Aorta (tissue), 5 donors: ENCODE data around the gene CPNE9. TPM values are rescaled to one million over a fixed set of nuclear protein-coding genes. Genes with fewer than 3 reads are reported as not detected.

Source experiments
- ATAC-seq: fragments of 200-7000 bp; cut with Tn5 transposase; one replicate; pipeline ENCODE4 v1.9.1; 2022; ENCODE audit warnings: moderate library complexity; ENCODE audit not compliant: low FRiP score
- DNase-seq, 2 donors: peaks; one replicate each; pipeline ENCODE4 v3.0.0-alpha.2; 2020
- H3K27ac ChIP-seq, 2 donors: one replicate each; pipeline ENCODE4 v1.5.1; 2013; ENCODE audit warnings: low read length in 2 of 2, mild to moderate bottlenecking in 2 of 2, moderate library complexity in 2 of 2, control low read depth in 1 of 2, inconsistent platforms in 1 of 2, low read depth in 1 of 2
- H3K27me3 ChIP-seq, 2 donors: one replicate each; pipeline ENCODE4 v1.6.1; 2013; ENCODE audit warnings: control low read depth in 1 of 2, low read length in 1 of 2, mild to moderate bottlenecking in 1 of 2, moderate library complexity in 1 of 2; ENCODE audit not compliant: insufficient read depth in 2 of 2, control insufficient read depth in 1 of 2
- H3K36me3 ChIP-seq, 2 donors: one replicate each; pipeline ENCODE4 v1.6.1; 2013; ENCODE audit warnings: control low read depth in 1 of 2, low read length in 1 of 2, mild to moderate bottlenecking in 1 of 2; ENCODE audit not compliant: insufficient read depth in 2 of 2, control insufficient read depth in 1 of 2
- H3K4me1 ChIP-seq, 2 donors: one replicate each; pipeline ENCODE4 v1.6.1; 2013; ENCODE audit warnings: low read length in 2 of 2, control low read depth in 1 of 2, mild to moderate bottlenecking in 1 of 2, moderate library complexity in 1 of 2; ENCODE audit not compliant: insufficient read depth in 2 of 2, control insufficient read depth in 1 of 2
- H3K4me3 ChIP-seq, 2 donors: one replicate each; pipeline ENCODE4 v1.5.1; 2013; ENCODE audit warnings: low read length in 2 of 2, control low read depth in 1 of 2, mild to moderate bottlenecking in 1 of 2
- H3K9me3 ChIP-seq: one replicate; pipeline ENCODE4 v1.6.1; 2013; ENCODE audit warnings: mild to moderate bottlenecking, low read length; ENCODE audit not compliant: control insufficient read depth
- WGBS, 2 donors: extraction: QIAGEN DNeasy Blood & Tissue Kit; methylation state at CpG; one replicate each; pipeline ENCODE4 v1.1.7; 2013; 5-methylcytosine and 5-hydroxymethylcytosine counted together
- intact Hi-C, 2 donors: fragments of 100-400 bp; cut with DNase I; formaldehyde crosslinking; loops; one replicate each; pipeline versions ENCODE4 v1.14.2 to v1.15.0; 2022
- polyA plus RNA-seq, 2 donors: library from polyadenylated mRNA; stranded (reverse); fragments of 200-250 nt; gene quantifications; one replicate each; pipeline ENCODE4 v1.2.3, GENCODE V29; 2013
- total RNA-seq, 2 donors: library from RNA; stranded (reverse); fragmentation: NEBNext Ultra II Directional; extraction: Animal tissue kit (Norgen Biotek cat#: 25700); gene quantifications; one replicate each; pipeline ENCODE4 v1.2.1, GENCODE V29; 2021
- donor health status: healthy with polysubstance abuse.
- donor health status: Bipolar disorder and iron deficiency.
- donor health status: DM: no; HTN: no; CAD: no.
- donor health status: DM: no; HTN: no; CAD: no.
- donor health status: DM: yes; HTN: yes; CAD: no.

Gene CPNE9
- total and polyA plus RNA-seq, 4 donors, result not detected

DNA sequence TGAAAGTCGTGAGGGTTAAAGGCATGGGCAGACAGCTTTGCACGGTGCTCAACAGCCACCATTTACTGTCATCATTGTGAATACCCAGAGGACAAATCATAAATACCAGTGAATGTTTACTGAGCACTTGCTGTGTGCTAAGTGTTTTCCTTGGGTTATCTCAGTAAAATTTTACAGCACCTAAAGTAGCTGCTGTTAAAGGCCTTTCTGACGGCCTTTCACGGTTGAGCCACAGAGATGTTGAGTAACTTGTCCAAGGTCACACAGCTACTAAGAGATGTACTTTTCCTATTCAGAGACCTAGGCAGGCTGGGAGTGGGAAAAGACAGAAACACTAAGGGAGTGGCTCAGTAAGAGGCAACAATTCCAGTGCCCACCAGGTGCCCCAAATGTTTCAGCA lies 393 bp upstream of the CPNE9 start:
- WGBS, 2 donors, result 81 to 89% methylated on average over 4 of the region's 4 CpGs
- Histone ChIP-seq H3K4me1 (no peaks in the 10 kb centered on the region), H3K36me3 (peaks cover 2 to 5% of the 10 kb centered on the region in 2 donors), H3K27ac (no peak overlapping the region), H3K4me3 (no peak overlapping the region), H3K9me3 (no peaks in the 10 kb centered on the region), H3K27me3 (no peaks in the 10 kb centered on the region)
- DNase-seq (no peak), ATAC-seq (no peak)
- intact Hi-C loops, result no loop called here

DNA sequence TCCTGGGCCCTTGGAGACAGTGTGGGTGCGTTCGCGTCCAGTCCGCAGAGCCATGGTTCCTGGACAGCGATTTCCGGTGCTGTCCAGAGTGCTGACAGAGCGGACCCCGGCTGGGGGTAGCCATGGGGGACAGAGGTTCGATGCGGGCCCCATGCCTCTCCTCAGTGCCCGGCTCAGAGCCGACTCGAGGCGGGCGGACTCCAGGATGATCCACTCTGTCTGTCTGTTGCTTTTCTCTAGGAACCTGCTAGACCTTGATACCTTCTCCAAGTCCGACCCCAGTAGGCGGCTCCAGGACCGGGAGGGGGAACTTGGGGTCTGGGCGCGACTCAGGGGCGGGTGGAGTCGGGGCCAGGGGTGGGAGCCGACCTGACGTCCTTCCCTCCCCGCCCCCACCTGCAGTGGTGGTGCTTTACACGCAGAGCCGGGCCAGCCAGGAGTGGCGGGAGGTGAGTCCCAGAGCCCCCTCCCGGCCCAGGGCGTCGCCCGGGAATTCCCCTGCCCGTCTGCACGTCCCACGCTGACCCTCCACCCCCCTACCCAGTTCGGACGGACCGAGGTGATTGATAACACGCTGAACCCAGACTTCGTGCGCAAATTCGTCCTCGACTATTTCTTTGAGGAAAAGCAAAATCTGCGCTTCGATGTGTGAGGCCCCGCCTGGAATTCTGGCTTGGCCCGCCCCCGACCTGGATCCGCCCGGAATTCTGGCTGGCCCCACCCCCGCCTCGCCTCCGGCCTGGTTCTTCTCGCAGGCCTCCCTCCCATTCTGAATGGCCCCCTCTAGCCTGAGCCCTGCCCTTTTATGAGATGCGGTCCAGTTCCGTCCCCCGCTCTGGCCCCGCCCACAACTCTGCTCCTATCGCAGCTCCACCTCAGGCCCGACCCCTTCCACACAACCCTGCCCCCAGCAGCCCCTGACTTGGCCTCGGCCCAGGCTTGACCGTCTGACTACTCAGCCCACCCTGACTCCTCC lies 1.0 kb downstream of the CPNE9 start:
- Histone ChIP-seq H3K27me3 (no peaks in the 10 kb centered on the region), H3K4me3 (no peak overlapping the region), H3K9me3 (no peaks in the 10 kb centered on the region), H3K27ac (no peak overlapping the region), H3K36me3 (peaks cover 0 to 3% of the 10 kb centered on the region in 2 donors), H3K4me1 (no peaks in the 10 kb centered on the region)
- peak; percentile 66 for ATAC-seq
- WGBS, 2 donors, result 2% methylated on average over 53 to 62 of the region's 62 CpGs
- intact Hi-C loops, result no loop called here
- DNase-seq, result peak; percentile 67 to 81

DNA sequence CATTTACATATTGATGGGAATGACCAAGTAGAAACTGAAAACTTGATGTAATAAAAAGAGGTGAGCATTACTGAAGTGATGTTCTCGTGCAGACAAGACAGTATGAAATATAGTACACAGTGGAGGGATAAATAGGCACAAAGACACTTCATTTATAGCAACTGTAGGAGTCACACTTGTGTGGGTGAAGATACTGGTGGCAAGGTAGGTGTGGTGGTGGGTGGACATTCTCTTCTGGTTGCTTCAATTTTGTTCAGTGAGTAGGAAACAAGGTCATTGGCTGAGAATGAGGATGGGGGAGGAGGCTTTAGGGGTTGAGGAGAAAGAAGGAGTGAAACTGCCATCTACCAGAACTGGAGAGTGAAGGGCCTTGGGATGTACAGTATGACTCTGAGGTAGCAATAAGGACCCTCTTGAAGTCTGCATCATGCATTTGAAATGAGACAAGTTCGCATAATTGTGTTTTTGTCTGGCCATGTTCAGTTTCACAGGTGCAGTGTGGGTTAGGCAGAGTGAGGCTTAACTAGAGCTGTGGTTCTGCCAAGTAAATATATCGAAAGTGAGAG lies 6.6 kb downstream of the CPNE9 start:
- no peaks in the 10 kb centered on the region for H3K4me1 ChIP-seq
- ATAC-seq (no peak), DNase-seq (no peak)
- H3K4me3 ChIP-seq, result no peak overlapping the region
- 81 to 86% methylated on average over 3 of the region's 3 CpGs for WGBS, 2 donors
- H3K36me3 ChIP-seq, result no peaks in the 10 kb centered on the region
- no peaks in the 10 kb centered on the region for H3K27me3 ChIP-seq
- intact Hi-C loops, result no loop called here
- H3K9me3 ChIP-seq, result no peaks in the 10 kb centered on the region
- no peak overlapping the region for H3K27ac ChIP-seq

DNA sequence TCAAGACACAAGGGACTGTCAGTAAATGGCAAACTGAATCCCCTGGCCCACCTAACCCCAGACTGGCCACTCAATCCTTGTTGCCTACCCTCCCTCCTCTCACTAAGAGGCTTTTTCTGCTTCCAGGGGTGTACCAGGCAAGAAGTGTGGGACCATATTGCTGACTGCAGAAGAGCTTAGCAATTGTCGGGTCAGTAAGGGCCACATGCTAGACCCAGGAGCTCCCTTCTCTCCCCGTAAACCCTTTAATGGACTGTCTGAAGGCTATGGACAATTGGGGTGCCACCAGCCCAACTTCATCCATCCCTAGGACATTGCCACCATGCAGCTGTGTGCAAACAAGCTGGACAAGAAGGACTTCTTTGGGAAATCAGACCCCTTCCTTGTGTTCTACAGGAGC lies 8.8 kb downstream of the CPNE9 start:
- Histone ChIP-seq H3K27ac (no peak overlapping the region), H3K36me3 (no peaks in the 10 kb centered on the region), H3K27me3 (no peaks in the 10 kb centered on the region), H3K4me3 (no peak overlapping the region), H3K9me3 (no peaks in the 10 kb centered on the region), H3K4me1 (no peaks in the 10 kb centered on the region)
- intact Hi-C loops, result no loop called here
- DNase-seq (no peak), ATAC-seq (no peak)
- 67 to 86% methylated on average over 2 of the region's 2 CpGs for WGBS, 2 donors

DNA sequence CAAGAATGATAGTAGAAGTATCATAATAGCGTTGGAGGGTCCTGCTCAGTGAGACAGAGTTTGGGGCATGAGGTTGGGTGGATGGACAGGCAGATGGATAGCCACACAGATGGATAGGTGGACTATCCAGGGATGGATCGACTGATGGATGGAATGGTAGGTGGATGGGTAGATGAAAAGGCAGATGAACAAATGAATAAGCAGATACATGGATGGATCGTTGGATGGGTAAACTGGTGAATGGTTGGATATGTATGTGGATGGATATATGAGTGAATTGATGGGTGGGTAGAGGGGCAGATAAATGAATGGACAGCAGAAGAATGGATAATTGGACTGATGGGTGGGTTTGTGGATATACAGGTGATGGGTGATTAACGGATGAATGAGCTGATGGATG lies 9.5 kb downstream of the CPNE9 start:
- intact Hi-C loops, result no loop called here
- no peak for ATAC-seq

DNA sequence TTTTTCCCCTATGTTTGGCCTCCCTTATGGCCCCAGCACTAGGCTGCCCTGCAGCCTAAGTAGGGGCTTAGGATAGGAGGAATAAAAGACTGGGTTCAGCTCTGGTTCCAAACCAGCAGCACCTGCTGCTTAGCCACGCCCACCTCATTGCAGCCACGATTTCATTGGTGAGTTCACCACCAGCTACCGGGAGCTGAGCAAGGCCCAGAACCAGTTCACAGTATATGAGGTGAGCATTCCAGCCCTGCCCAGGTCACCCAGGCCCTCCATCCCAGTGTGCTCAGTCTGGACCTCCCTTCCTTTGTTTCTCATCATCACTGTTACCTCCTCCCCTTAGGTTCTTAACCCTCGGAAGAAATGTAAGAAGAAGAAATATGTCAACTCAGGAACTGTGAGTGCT lies 11.5 kb downstream of the CPNE9 start:
- ATAC-seq (no peak), DNase-seq (no peak)
- intact Hi-C loops, result loop anchor here in 1 of 2 donors (5.0 kb wide), 1 partner anchor 232 kb away; no protein-coding TSS in a partner anchor
- no peak overlapping the region for H3K4me3 ChIP-seq
- H3K27ac ChIP-seq, result peak overlapping the region; percentile 15 to 42
- no peaks in the 10 kb centered on the region for H3K9me3 ChIP-seq
- no peaks in the 10 kb centered on the region for H3K27me3 ChIP-seq
- 14 to 19% methylated on average over 4 of the region's 4 CpGs for WGBS, 2 donors
- H3K4me1 ChIP-seq, result no peaks in the 10 kb centered on the region
- H3K36me3 ChIP-seq, result no peaks in the 10 kb centered on the region

More for the DNA sequence above, 9.5 kb downstream of the CPNE9 start:
- Histone ChIP-seq H3K27me3 (no peaks in the 10 kb centered on the region), H3K27ac (no peak overlapping the region), H3K4me3 (no peak overlapping the region), H3K9me3 (no peaks in the 10 kb centered on the region), H3K4me1 (no peaks in the 10 kb centered on the region), H3K36me3 (no peaks in the 10 kb centered on the region)
- DNase-seq, result no peak
- 82 to 89% methylated on average over 4 of the region's 4 CpGs for WGBS, 2 donors

DNA sequence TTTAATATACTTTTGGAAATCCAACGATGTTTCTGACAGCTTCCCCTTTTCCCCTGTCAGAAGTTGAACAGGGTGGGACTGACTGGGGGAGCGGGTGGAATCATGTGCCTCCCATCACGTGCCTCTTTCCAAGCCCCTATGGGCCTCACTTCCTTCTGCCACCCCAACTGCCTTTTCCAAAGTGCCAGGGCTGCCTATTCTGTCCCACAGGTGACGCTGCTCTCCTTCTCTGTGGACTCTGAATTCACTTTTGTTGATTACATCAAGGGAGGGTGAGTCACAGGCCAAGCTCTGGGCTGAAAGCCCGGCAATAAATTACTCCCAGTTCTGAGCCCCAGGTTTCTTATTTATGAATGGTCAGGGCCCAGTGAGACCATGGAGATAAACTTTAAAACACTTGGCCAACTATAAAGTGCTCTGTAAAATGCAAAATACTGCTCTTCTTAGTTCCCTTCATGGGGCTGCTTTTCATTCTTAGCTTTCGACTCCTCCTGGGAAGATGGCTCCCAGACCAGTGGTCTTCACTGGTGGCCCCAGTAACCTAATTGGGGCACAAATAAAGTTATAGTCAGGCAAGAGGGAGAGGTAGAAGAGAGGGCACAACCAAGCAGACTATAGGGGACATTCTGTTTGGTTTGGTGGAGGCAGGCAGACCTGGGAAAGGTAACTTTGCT lies 12.3 kb downstream of the CPNE9 start:
- intact Hi-C loops, result loop anchor here in 1 of 2 donors (5.0 kb wide), 1 partner anchor 231 kb away; no protein-coding TSS in a partner anchor
- DNase-seq, result peak; percentile 89 to 90
- Histone ChIP-seq H3K4me3 (no peak overlapping the region), H3K36me3 (no peaks in the 10 kb centered on the region), H3K27me3 (no peaks in the 10 kb centered on the region), H3K9me3 (no peaks in the 10 kb centered on the region), H3K4me1 (no peaks in the 10 kb centered on the region), H3K27ac (peak overlapping the region; percentile 15 to 52)
- peak; percentile 92 for ATAC-seq
- WGBS, 2 donors, result 13 to 20% methylated on average over 6 of the region's 6 CpGs

DNA sequence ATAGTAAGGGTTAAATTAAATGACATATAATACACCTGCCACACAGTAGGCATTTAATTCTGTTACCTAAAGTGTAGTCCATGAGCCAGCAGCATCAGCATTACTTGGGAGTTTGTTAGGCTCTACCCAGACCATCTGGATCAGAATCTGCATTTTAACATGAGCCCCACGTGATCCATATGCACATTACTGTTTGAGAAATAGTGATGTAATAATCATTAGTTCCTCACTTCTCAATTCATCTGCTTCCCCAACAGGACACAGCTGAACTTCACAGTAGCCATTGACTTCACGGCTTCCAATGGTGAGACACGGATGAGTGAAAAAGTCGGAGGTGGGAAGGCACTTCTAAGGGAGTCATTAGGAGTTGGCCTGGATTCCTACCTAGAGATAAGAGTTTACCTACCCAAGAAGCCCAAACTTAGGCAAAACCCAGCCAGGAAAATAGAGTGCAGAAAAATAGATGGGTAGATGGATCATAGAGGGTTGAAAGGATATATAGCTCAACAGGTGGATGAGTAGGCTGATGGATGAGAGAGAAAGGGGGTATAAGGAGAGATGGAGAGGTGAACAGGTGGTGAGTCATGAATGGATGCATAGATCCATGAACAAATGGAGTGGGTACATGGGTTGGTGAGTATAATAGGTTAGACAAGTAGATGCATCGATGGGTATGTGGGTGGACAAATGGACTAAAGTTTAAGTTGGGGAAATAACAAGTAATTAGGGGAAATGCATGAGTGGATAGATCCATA lies 13.3 kb downstream of the CPNE9 start:
- no peak for ATAC-seq
- Histone ChIP-seq H3K9me3 (no peaks in the 10 kb centered on the region), H3K4me3 (no peak overlapping the region), H3K27me3 (no peaks in the 10 kb centered on the region), H3K36me3 (no peaks in the 10 kb centered on the region), H3K4me1 (no peaks in the 10 kb centered on the region), H3K27ac (no peak overlapping the region)
- intact Hi-C loops, result loop anchor here in 1 of 2 donors (5.0 kb wide), 1 partner anchor 230 kb away; no protein-coding TSS in a partner anchor
- no peak for DNase-seq
- WGBS, 2 donors, result 80 to 85% methylated on average over 5 of the region's 5 CpGs
